PC-3 (cell line): ENCODE measurements around the gene RAET1L. TPM values are rescaled to one million over a fixed set of nuclear protein-coding genes. Genes with fewer than 3 reads are reported as not detected.

Source experiments
- ATAC-seq: fragments of 200-7000 bp; cut with Tn5 transposase; 2 replicates; pipeline ENCODE4 v1.9.1; 2020; ENCODE audit warnings: mild to moderate bottlenecking, moderate library complexity
- BruUV-seq: library from RNA; stranded (reverse); fragments of 400-500 nt; replicated peaks from 2 replicates; lab custom pipeline; 2021; lab: Mats Ljungman, UMichigan
- CTCF ChIA-PET: fragments of 300-600 bp; sonication (Branson Sonifier 250); formaldehyde crosslinking; loops from one replicate; lab custom pipeline; 2022; ENCODE audit warnings: antibody characterized with exemption; lab: Charles Lee
- POLR2A ChIA-PET: fragments of 300-600 bp; sonication (Branson Sonifier 250); formaldehyde crosslinking; loops from one replicate; lab custom pipeline; 2022; ENCODE audit warnings: antibody characterized with exemption; ENCODE audit not compliant: unreplicated experiment; lab: Charles Lee
- DNase-seq: peaks from one replicate; pipeline ENCODE4 v3.0.0-alpha.2; 2015
- H2AFZ ChIP-seq: fragments of 300-600 bp; sonication (generic); 2 replicates; pipeline ENCODE4 v1.6.0; 2016; ENCODE audit warnings: antibody characterized with exemption, low read length
- H3F3A ChIP-seq: fragments of 300-600 bp; sonication (generic); one replicate; pipeline ENCODE4 v1.6.0; 2017; ENCODE audit warnings: antibody characterized with exemption, low read length, control low read depth, mild to moderate bottlenecking; ENCODE audit not compliant: unreplicated experiment
- H3K27ac ChIP-seq: fragments of 300-600 bp; sonication (generic); 2 replicates; pipeline ENCODE4 v1.5.1; 2016; ENCODE audit warnings: mild to moderate bottlenecking, low read length
- H3K27me3 ChIP-seq: fragments of 300-600 bp; sonication (generic); 2 replicates; pipeline ENCODE4 v1.6.1; 2016; ENCODE audit warnings: low read length, mixed read lengths
- H3K36me3 ChIP-seq: fragments of 300-600 bp; sonication (generic); 2 replicates; pipeline ENCODE4 v1.6.1; 2016; ENCODE audit warnings: low read depth, mixed run types, low read length, mixed read lengths
- H3K4me1 ChIP-seq: fragments of 300-600 bp; sonication (generic); 2 replicates; pipeline ENCODE4 v1.5.1; 2016; ENCODE audit warnings: low read length; ENCODE audit not compliant: insufficient read depth
- H3K4me2 ChIP-seq: fragments of 300-600 bp; sonication (generic); 2 replicates; pipeline ENCODE4 v1.6.0; 2016; ENCODE audit warnings: low read length
- H3K4me3 ChIP-seq: fragments of 300-600 bp; sonication (generic); 2 replicates; pipeline ENCODE4 v1.5.1; 2016; ENCODE audit warnings: mild to moderate bottlenecking, low read length, mixed read lengths
- H3K79me2 ChIP-seq: fragments of 300-600 bp; sonication (generic); 2 replicates; pipeline ENCODE4 v1.6.1; 2017; ENCODE audit warnings: low read length, mixed read lengths
- H3K9ac ChIP-seq: fragments of 300-600 bp; sonication (generic); 2 replicates; pipeline ENCODE4 v1.6.0; 2016; ENCODE audit warnings: mild to moderate bottlenecking, low read length
- H3K9me2 ChIP-seq: fragments of 300-600 bp; sonication (generic); replicated peaks from 2 replicates; pipeline ENCODE4 v1.6.1; 2016; ENCODE audit warnings: mixed run types, low read length, mixed read lengths
- H3K9me3 ChIP-seq: fragments of 300-600 bp; sonication (generic); 2 replicates; pipeline ENCODE4 v1.6.1; 2016; ENCODE audit warnings: low read length, mixed read lengths
- H4K20me1 ChIP-seq: fragments of 300-600 bp; sonication (generic); 2 replicates; pipeline ENCODE4 v1.6.1; 2016; ENCODE audit warnings: low read length, mixed read lengths
- EZH2 ChIP-seq: fragments of 300-600 bp; sonication (generic); IDR thresholded peaks from one replicate; pipeline ENCODE4 v1.6.1; 2017; ENCODE audit warnings: antibody characterized with exemption, mild to moderate bottlenecking, low read length; ENCODE audit not compliant: unreplicated experiment
- EZH2phosphoT487 ChIP-seq: fragments of 300-600 bp; sonication (generic); IDR thresholded peaks from 2 replicates; pipeline ENCODE4 v1.6.1; 2018; ENCODE audit warnings: mild to moderate bottlenecking, antibody characterized with exemption, low read length, borderline replicate concordance
- intact Hi-C: fragments of 100-400 bp; cut with micrococcal nuclease; formaldehyde crosslinking; loops from 2 replicates; pipeline ENCODE4 v1.9.0; 2023
- total RNA-seq: library from RNA; depleted of rRNA; stranded (reverse); fragments of >200 nt; gene quantifications from 2 replicates; pipeline ENCODE4 v1.2.3, GENCODE V29; 2014
- TF ChIP-seq, protein P1 (sequence below): fragments of 300-600 bp; sonication (generic); conservative IDR thresholded peaks from 2 replicates; pipeline ENCODE4 v1.5.1; 2017; ENCODE audit warnings: antibody characterized with exemption, low read depth, mild to moderate bottlenecking, low read length

RAET1L gene
- total RNA-seq, 1 experiment from 2014 or later: 3.6 TPM

- BruUV-seq: no TSS peak
- Histone ChIP-seq H3K27me3 (no peaks in the 10 kb centered on the region), H3K79me2 (peaks cover 11% of the 10 kb centered on the region), H3K27ac (0 out of 2 replicates have a peak overlapping the region, but pooled peaks have one; percentile 9), H4K20me1 (no peaks in the 10 kb centered on the region), H3K4me3 (peak overlapping the region; percentile 38; the same call in 1 of the 2 replicates), H3K4me2 (peak overlapping the region; percentile 67), H3K9me3 (no peaks in the 10 kb centered on the region), H3K9me2 (no peaks in the 10 kb centered on the region), H3K4me1 (peaks cover 38% of the 10 kb centered on the region), H2AFZ (peak overlapping the region; percentile 37; the same call in 1 of the 2 replicates), H3K9ac (no peak overlapping the region), H3K36me3 (no peaks in the 10 kb centered on the region), H3F3A (no peaks in the 10 kb centered on the region)
- ATAC-seq (peak; percentile 36), DNase-seq (peak; percentile 88)
- intact Hi-C loops: no loop called here
- TF ChIP-seq, protein P1, sequence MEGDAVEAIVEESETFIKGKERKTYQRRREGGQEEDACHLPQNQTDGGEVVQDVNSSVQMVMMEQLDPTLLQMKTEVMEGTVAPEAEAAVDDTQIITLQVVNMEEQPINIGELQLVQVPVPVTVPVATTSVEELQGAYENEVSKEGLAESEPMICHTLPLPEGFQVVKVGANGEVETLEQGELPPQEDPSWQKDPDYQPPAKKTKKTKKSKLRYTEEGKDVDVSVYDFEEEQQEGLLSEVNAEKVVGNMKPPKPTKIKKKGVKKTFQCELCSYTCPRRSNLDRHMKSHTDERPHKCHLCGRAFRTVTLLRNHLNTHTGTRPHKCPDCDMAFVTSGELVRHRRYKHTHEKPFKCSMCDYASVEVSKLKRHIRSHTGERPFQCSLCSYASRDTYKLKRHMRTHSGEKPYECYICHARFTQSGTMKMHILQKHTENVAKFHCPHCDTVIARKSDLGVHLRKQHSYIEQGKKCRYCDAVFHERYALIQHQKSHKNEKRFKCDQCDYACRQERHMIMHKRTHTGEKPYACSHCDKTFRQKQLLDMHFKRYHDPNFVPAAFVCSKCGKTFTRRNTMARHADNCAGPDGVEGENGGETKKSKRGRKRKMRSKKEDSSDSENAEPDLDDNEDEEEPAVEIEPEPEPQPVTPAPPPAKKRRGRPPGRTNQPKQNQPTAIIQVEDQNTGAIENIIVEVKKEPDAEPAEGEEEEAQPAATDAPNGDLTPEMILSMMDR: no peak
- TF ChIP-seq EZH2phosphoT487 (no peak), EZH2 (no peak)
- ChIA-PET POLR2A (no interaction called here), CTCF (interaction anchor here (0.9 to 1.0 kb wide), 2 partner anchors 339 to 346 kb away, joined by 3 to 6 read pairs; no protein-coding TSS in a partner anchor)
Measured at GRCh38 chr6:150072201-150072600, 46.9 kb upstream of the RAET1L start.

DNA sequence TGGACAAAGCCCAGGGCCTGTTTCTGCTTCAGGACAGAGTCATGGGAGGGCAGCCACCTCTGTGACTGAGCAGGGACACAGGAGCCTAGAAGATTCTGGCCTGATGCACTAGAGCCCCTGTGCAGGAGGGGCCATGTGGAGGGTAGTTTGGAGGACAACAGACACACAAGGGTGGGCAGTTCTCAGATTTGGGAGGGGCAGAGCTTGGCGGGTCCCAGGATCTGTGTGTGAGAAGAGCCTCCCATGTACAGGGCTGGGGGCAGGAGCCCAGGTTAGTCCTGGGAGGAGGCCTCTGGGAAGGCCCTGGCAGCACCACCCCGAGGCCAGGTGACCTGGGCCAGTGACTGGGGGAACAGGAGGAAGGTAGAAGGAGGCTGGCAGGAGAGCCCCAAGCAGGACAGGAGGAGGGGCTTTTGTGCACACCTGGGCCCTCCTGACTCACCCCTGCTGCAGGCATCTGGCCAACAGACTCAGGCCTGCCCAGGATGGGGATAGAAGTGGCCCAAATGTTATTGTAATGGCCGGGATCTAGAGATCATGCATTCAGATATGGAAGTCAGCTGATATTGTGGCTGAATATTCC is 45.0 kb upstream of the RAET1L start:
- H3F3A ChIP-seq: no peaks in the 10 kb centered on the region
- H3K4me3 ChIP-seq: no peak overlapping the region
- ChIA-PET CTCF (interaction anchor here (0.7 to 0.8 kb wide), 3 partner anchors 223 to 745 kb away, joined by 5 to 6 read pairs (median 5); no protein-coding TSS in a partner anchor), POLR2A (no interaction called here)
- H3K9ac ChIP-seq: no peak overlapping the region
- no peaks in the 10 kb centered on the region for H3K9me2 ChIP-seq
- no peaks in the 10 kb centered on the region for H3K27me3 ChIP-seq
- H3K9me3 ChIP-seq: no peaks in the 10 kb centered on the region
- no TSS peak for BruUV-seq
- peaks cover 31% of the 10 kb centered on the region for H3K4me1 ChIP-seq
- H3K27ac ChIP-seq: no peak overlapping the region
- DNase-seq: peak; percentile 59
- no peak overlapping the region for H3K4me2 ChIP-seq
- no peak overlapping the region for H2AFZ ChIP-seq
- no peaks in the 10 kb centered on the region; the same call in 1 of the 2 replicates for H3K36me3 ChIP-seq
- no peak for ATAC-seq
- H4K20me1 ChIP-seq: no peaks in the 10 kb centered on the region
- intact Hi-C loops: loop anchor here (2.0 kb wide), 2 partner anchors 264 to 744 kb away; no protein-coding TSS in a partner anchor
- TF ChIP-seq, protein P1: no peak
- TF ChIP-seq EZH2 (no peak), EZH2phosphoT487 (no peak)
- H3K79me2 ChIP-seq: peaks cover 13% of the 10 kb centered on the region

- H3K27me3 ChIP-seq: no peaks in the 10 kb centered on the region
- TF ChIP-seq, protein P1: no peak
- TF ChIP-seq EZH2phosphoT487: no peak
- no peak for TF ChIP-seq EZH2
- no peaks in the 10 kb centered on the region; the same call in none of the 2 replicates for H3K36me3 ChIP-seq
- BruUV-seq: no TSS peak
- no peak overlapping the region for H3K4me2 ChIP-seq
- H3K4me1 ChIP-seq: peaks cover 31% of the 10 kb centered on the region
- no peak overlapping the region for H2AFZ ChIP-seq
- no peak overlapping the region for H3K27ac ChIP-seq
- no peaks in the 10 kb centered on the region for H3K9me3 ChIP-seq
- H3K9me2 ChIP-seq: no peaks in the 10 kb centered on the region
- no peaks in the 10 kb centered on the region for H4K20me1 ChIP-seq
- intact Hi-C loops: loop anchor here (2.0 kb wide), 4 partner anchors 43 to 745 kb away; no protein-coding TSS in a partner anchor
- H3F3A ChIP-seq: no peaks in the 10 kb centered on the region
- H3K9ac ChIP-seq: no peak overlapping the region
- H3K4me3 ChIP-seq: no peak overlapping the region
- POLR2A ChIA-PET: no interaction called here
- DNase-seq (no peak), ATAC-seq (no peak)
- CTCF ChIA-PET: no interaction called here
- H3K79me2 ChIP-seq: peaks cover 13% of the 10 kb centered on the region
Measured at GRCh38 chr6:150069706-150070105, 44.4 kb upstream of the RAET1L start.
